Neuronal stem cell (in vitro differentiated cells): Measurements from ENCODE around the gene PIGU.
A peak's percentile ranks its signal among the peaks of the same experiment; 100 is the strongest.

Source experiments
- DNase-seq: peaks from one replicate; pipeline ENCODE4 v3.0.0-alpha.2; 2013; ENCODE audit warnings: low spot score
- H2AFZ ChIP-seq: one replicate; pipeline ENCODE4 v1.6.1; 2013; ENCODE audit warnings: mild to moderate bottlenecking, low read length, inconsistent platforms
- H2AK5ac ChIP-seq: 2 replicates; pipeline ENCODE4 v1.6.1; 2013; ENCODE audit warnings: low read depth, mild to moderate bottlenecking, inconsistent platforms, low read length, moderate library complexity, mixed read lengths
- H2BK120ac ChIP-seq: 2 replicates; pipeline ENCODE4 v1.6.1; 2013; ENCODE audit warnings: low read depth, mild to moderate bottlenecking, inconsistent platforms, low read length, moderate library complexity, mixed read lengths
- H2BK12ac ChIP-seq: one replicate; pipeline ENCODE4 v1.6.1; 2013; ENCODE audit warnings: low read length, inconsistent platforms
- H2BK15ac ChIP-seq: 2 replicates; pipeline ENCODE4 v1.6.1; 2013; ENCODE audit warnings: mild to moderate bottlenecking, low read length, inconsistent platforms, mixed read lengths
- H2BK5ac ChIP-seq: one replicate; pipeline ENCODE4 v1.6.1; 2013; ENCODE audit warnings: inconsistent platforms, mild to moderate bottlenecking, low read length, moderate library complexity
- H3K14ac ChIP-seq: one replicate; pipeline ENCODE4 v1.6.1; 2013; ENCODE audit warnings: low read length, inconsistent platforms
- H3K18ac ChIP-seq: 2 replicates; pipeline ENCODE4 v1.6.1; 2013; ENCODE audit warnings: low read length, inconsistent platforms
- H3K23ac ChIP-seq: 2 replicates; pipeline ENCODE4 v1.6.1; 2013; ENCODE audit warnings: low read depth, mild to moderate bottlenecking, mixed read lengths, low read length, inconsistent platforms; ENCODE audit not compliant: poor library complexity
- H3K27ac ChIP-seq: replicated peaks from 3 replicates; pipeline ENCODE4 v1.5.1; 2013; ENCODE audit warnings: low read length, inconsistent platforms
- H3K27me3 ChIP-seq, 3 experiments: 2 replicates each; pipeline ENCODE4 v1.6.1; 2013; ENCODE audit warnings: low read length in 3 of 3, mild to moderate bottlenecking in 2 of 3, inconsistent platforms in 1 of 3, low read depth in 1 of 3, mixed read lengths in 1 of 3, moderate library complexity in 1 of 3; ENCODE audit not compliant: control insufficient read depth in 3 of 3, insufficient read depth in 3 of 3
- H3K36me3 ChIP-seq, 2 donors: replicated peaks in 1 of 2; 2 replicates each; pipeline ENCODE4 v1.6.1; 2013; ENCODE audit warnings: low read length in 2 of 2; ENCODE audit not compliant: control insufficient read depth in 2 of 2, insufficient read depth in 2 of 2
- H3K4ac ChIP-seq: 2 replicates; pipeline ENCODE4 v1.6.1; 2013; ENCODE audit warnings: inconsistent platforms, mild to moderate bottlenecking, low read length, moderate library complexity
- H3K4me1 ChIP-seq, 2 donors: 1 replicate in 1 of 2; 2 replicates in 1 of 2; pipeline ENCODE4 v1.6.1; 2013; ENCODE audit warnings: low read length in 2 of 2, low read depth in 1 of 2; ENCODE audit not compliant: control insufficient read depth in 2 of 2, insufficient read depth in 1 of 2
- H3K4me2 ChIP-seq: one replicate; pipeline ENCODE4 v1.6.1; 2013; ENCODE audit warnings: mild to moderate bottlenecking, low read length, inconsistent platforms; ENCODE audit not compliant: insufficient read depth, poor library complexity, severe bottlenecking
- H3K4me3 ChIP-seq, 2 donors: 2 replicates each; pipeline ENCODE4 v1.5.1; 2013; ENCODE audit warnings: low read length in 2 of 2, mild to moderate bottlenecking in 2 of 2, inconsistent platforms in 1 of 2, moderate library complexity in 1 of 2
- H3K79me1 ChIP-seq: one replicate; pipeline ENCODE4 v1.6.1; 2013; ENCODE audit warnings: low read depth, mild to moderate bottlenecking, inconsistent platforms, low read length, moderate library complexity
- H3K9ac ChIP-seq: one replicate; pipeline ENCODE4 v1.6.1; 2013; ENCODE audit warnings: mild to moderate bottlenecking, low read depth, low read length, inconsistent platforms; ENCODE audit not compliant: poor library complexity
- H3K9me3 ChIP-seq, 2 donors: replicated peaks in 1 of 2; 2 replicates each; pipeline versions ENCODE3 to v1.6.1; 2013; ENCODE audit warnings: low read length in 2 of 2, mild to moderate bottlenecking in 2 of 2, inconsistent platforms in 1 of 2, low read depth in 1 of 2, mixed read lengths in 1 of 2, moderate library complexity in 1 of 2; ENCODE audit not compliant: control insufficient read depth in 2 of 2, insufficient read depth in 1 of 2
- H4K8ac ChIP-seq: one replicate; pipeline ENCODE4 v1.6.1; 2013; ENCODE audit warnings: low read depth, mild to moderate bottlenecking, inconsistent platforms, low read length, moderate library complexity
- H4K91ac ChIP-seq: one replicate; pipeline ENCODE4 v1.6.1; 2013; ENCODE audit warnings: low read length, low read depth, mild to moderate bottlenecking, inconsistent platforms; ENCODE audit not compliant: poor library complexity
- WGBS, 2 donors: extraction: QIAGEN DNeasy Blood & Tissue Kit; methylation state at CpG; one replicate each; pipeline ENCODE4 v1.1.7; 2013; ENCODE audit warnings: missing lambda C conversion rate in 2 of 2, mixed read lengths in 1 of 2; ENCODE audit not compliant: insufficient read length in 2 of 2, insufficient replicate concordance in 1 of 2; ENCODE audit errors: extremely low coverage in 2 of 2; 5-methylcytosine and 5-hydroxymethylcytosine counted together

The PIGU gene

GRCh38 chr20:34704177-34705007, 27.5 kb upstream of the PIGU start, which contains the start of gene TP53INP2:
TP53INP2 (plus strand) TSS chr20:34704344; CDS start chr20:34708740, 4,396 bp downstream.
- Histone ChIP-seq H4K91ac (no peak within 1 kb of the TSS), H2AK5ac (peak within 1 kb of the TSS; percentile 58), H3K9ac (peak within 1 kb of the TSS; percentile 79), H2BK5ac (no peak within 1 kb of the TSS), H3K4me1 (peaks cover 2 to 6% of the 10 kb centered on the region in 2 donors), H3K18ac (peak within 1 kb of the TSS; percentile 95), H3K4ac (no peak within 1 kb of the TSS), H3K79me1 (no peaks in the 10 kb centered on the region), H3K14ac (no peak within 1 kb of the TSS), H3K27me3 (peaks cover 0 to 38% (median 14%) of the 10 kb centered on the region in 3 experiments), H3K4me3 (peak within 1 kb of the TSS; percentile 83 to 89), H3K36me3 (no peaks in the 10 kb centered on the region), H3K4me2 (peak within 1 kb of the TSS; percentile 75), H3K9me3 (no peaks in the 10 kb centered on the region), H2AFZ (peak within 1 kb of the TSS; percentile 100), H2BK12ac (no peak within 1 kb of the TSS), H3K27ac (no peak within 1 kb of the TSS), H2BK120ac (peak within 1 kb of the TSS; percentile 69), H4K8ac (no peak within 1 kb of the TSS), H2BK15ac (peak within 1 kb of the TSS; percentile 75), H3K23ac (peak within 1 kb of the TSS; percentile 62)
- WGBS, 2 donors, result no CpG with 5 or more reads among the region's 82 CpGs
- peak; percentile 86 for DNase-seq

DNA sequence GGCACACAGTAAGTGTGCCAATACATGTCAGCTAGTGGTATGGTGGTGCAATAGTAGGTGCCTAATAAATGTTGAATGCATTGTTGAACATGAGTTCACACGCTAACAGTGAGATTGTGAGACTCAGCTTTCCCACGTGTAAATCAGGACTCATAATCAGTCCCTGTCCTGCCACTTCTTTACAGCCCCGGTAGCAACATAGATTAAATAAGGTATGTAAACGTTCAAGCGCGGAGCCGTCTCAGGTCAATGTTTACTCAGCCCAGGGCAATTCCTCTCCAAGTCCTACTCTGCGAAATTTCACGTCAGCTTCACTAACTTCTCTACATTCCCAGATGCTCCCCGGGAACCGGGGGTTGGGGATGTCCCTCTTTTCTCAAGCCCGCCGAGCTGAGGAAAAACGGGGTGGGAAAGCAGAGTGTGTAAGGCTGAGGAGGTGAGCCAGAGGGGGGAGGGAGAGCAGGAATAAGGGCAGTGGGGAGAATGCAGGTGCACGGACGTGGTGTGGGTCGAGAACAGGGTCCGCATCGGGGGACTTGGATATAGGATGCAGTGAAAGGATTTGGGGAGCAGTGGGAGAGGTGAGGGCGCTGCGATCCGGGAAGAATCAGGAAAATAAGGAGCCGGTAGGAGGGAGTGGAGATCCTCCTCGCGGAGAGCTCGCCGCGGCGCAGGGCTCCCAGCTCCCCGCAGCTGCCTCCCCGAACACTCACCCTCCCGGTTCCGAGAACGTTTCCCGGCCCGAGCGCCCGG, 26.7 kb upstream of the PIGU start:
- Histone ChIP-seq H4K91ac (no peak overlapping the region), H3K14ac (no peak overlapping the region), H3K9me3 (no peaks in the 10 kb centered on the region), H2AFZ (peak overlapping the region; percentile 100), H2AK5ac (no peak overlapping the region), H3K79me1 (no peaks in the 10 kb centered on the region), H2BK120ac (no peak overlapping the region), H3K18ac (peak overlapping the region; percentile 87), H3K9ac (peak overlapping the region; percentile 75), H3K36me3 (no peaks in the 10 kb centered on the region), H2BK15ac (peak overlapping the region; percentile 75), H3K4me2 (peak overlapping the region; percentile 75), H3K23ac (peak overlapping the region; percentile 13), H2BK12ac (no peak overlapping the region), H3K27me3 (peaks cover 0 to 34% (median 14%) of the 10 kb centered on the region in 3 experiments), H3K4me1 (peaks cover 2 to 6% of the 10 kb centered on the region in 2 donors), H2BK5ac (no peak overlapping the region), H3K4me3 (peak overlapping the region; percentile 83 to 89), H3K4ac (no peak overlapping the region), H4K8ac (no peak overlapping the region), H3K27ac (no peak overlapping the region)
- no peak for DNase-seq
- no CpG with 5 or more reads among the region's 38 CpGs for WGBS, 2 donors

- no peak for DNase-seq
- H3K4me3 ChIP-seq, result peak overlapping the region in 1 of 2 donors; percentile 83
- H3K27me3 ChIP-seq, result peaks cover 0 to 32% (median 14%) of the 10 kb centered on the region in 3 experiments
- H3K23ac ChIP-seq, result no peak overlapping the region
- H3K4ac ChIP-seq, result no peak overlapping the region
- H3K9ac ChIP-seq, result no peak overlapping the region
- H4K91ac ChIP-seq, result no peak overlapping the region
- no peak overlapping the region for H2BK12ac ChIP-seq
- H3K9me3 ChIP-seq, result no peaks in the 10 kb centered on the region
- H2AK5ac ChIP-seq, result no peak overlapping the region
- no peak overlapping the region for H2BK120ac ChIP-seq
- H3K18ac ChIP-seq, result no peak overlapping the region
- H4K8ac ChIP-seq, result no peak overlapping the region
- no peak overlapping the region for H3K4me2 ChIP-seq
- no peak overlapping the region for H2AFZ ChIP-seq
- H3K36me3 ChIP-seq, result no peaks in the 10 kb centered on the region
- H3K79me1 ChIP-seq, result no peaks in the 10 kb centered on the region
- no peak overlapping the region for H2BK15ac ChIP-seq
- no peak overlapping the region for H3K14ac ChIP-seq
- no CpG with 5 or more reads among the region's 3 CpGs for WGBS, 2 donors
- peaks cover 2 to 6% of the 10 kb centered on the region in 2 donors for H3K4me1 ChIP-seq
- H2BK5ac ChIP-seq, result no peak overlapping the region
- H3K27ac ChIP-seq, result no peak overlapping the region
Observed at GRCh38 chr20:34703061-34703423, 26.1 kb upstream of the PIGU start.
